ENCODE measurements around the gene VPS45. TPM values are rescaled to one million over a fixed set of nuclear protein-coding genes. Genes with fewer than 3 reads are reported as not detected.

VPS45 gene
- total and polyA plus RNA-seq, 12 donors: 36.5 to 78.9 (median 55.1) TPM

DNA sequence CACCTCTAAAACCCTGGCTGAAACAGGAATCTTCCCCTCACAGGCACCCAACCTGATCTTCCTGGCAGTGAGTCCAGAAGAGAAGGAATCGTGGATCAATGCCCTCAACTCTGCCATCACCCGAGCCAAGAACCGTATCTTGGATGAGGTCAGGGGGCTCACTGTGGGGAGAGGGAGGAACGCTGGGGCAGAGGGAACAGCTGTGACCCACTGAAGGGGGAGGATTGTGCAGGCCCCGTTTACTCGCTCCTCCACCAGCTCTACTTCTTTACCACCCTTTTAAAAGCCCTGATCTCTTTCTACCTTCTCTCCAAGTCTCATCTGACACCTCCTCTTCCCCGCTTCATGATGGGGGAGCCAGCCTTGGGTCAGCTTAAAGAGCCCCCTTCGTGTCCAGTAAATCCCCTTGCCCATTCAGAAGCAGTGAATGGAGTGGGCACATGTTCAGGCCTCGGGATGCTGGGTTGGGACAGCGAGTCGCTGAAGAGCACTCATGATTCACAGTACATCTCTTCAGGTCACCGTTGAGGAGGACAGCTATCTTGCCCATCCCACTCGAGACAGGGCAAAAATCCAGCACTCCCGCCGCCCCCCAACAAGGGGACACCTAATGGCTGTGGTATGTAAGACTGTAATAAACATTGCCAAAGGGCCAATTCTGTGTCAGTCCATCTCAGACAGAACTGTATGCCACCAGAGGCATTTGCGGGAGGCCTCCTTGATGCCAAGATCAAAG, 89.5 kb downstream of the VPS45 start:
- H3K27ac ChIP-seq: peak overlapping the region in 3 of 5 donors; percentile 56 to 95 (median 78)
- peaks cover 0 to 56% of the 10 kb centered on the region in 2 donors for H3K36me3 ChIP-seq (replicated peaks in 1 of 2)
- H3K27me3 ChIP-seq: no peaks in the 10 kb centered on the region
- no peak for TF ChIP-seq POLR2A (IDR thresholded peaks at IDR 0.05)
- TF ChIP-seq, protein P1, sequence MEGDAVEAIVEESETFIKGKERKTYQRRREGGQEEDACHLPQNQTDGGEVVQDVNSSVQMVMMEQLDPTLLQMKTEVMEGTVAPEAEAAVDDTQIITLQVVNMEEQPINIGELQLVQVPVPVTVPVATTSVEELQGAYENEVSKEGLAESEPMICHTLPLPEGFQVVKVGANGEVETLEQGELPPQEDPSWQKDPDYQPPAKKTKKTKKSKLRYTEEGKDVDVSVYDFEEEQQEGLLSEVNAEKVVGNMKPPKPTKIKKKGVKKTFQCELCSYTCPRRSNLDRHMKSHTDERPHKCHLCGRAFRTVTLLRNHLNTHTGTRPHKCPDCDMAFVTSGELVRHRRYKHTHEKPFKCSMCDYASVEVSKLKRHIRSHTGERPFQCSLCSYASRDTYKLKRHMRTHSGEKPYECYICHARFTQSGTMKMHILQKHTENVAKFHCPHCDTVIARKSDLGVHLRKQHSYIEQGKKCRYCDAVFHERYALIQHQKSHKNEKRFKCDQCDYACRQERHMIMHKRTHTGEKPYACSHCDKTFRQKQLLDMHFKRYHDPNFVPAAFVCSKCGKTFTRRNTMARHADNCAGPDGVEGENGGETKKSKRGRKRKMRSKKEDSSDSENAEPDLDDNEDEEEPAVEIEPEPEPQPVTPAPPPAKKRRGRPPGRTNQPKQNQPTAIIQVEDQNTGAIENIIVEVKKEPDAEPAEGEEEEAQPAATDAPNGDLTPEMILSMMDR (IDR thresholded peaks at IDR 0.05): no peak
- 64 to 82% (median 74%) methylated on average over 15 to 16 of the region's 16 CpGs for WGBS, 4 donors
- no peaks in the 10 kb centered on the region for H3K9me3 ChIP-seq (replicated peaks in 1 of 3)
- no peak overlapping the region for H3K4me3 ChIP-seq
- peak in 1 of 7 donors; percentile 34 for DNase-seq
- peaks cover 38 to 72% of the 10 kb centered on the region in 2 donors for H3K4me1 ChIP-seq (replicated peaks in 1 of 2)
- intact Hi-C loops (cut with DNase I): no loop called here

DNA sequence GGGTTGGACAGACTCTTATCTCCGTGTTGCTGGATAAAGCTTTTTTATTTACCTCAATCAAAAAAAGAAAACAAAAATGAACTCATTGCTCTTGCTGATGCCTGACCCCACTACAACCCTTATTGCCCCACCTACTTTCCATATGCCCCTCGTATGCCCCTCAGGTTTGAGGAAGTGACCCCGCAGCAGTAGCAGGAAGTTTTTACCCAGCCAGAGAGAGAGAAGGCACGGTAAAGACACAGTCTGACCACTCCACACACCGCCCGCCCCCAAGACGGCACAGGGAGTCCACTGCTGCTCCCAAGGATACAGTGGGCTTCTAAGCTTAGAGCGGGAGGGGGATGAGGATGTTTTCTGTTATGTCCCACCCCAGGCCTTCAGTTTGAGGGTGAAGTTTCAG, 92.0 kb downstream of the VPS45 start:
- peaks cover 36 to 61% of the 10 kb centered on the region in 2 donors for H3K4me1 ChIP-seq (replicated peaks in 1 of 2)
- H3K4me3 ChIP-seq: peak overlapping the region in 1 of 4 donors; percentile 9
- H3K27ac ChIP-seq: peak overlapping the region in 4 of 5 donors; percentile 63 to 95 (median 84)
- 22 to 39% (median 27%) methylated on average over 4 to 8 of the region's 8 CpGs for WGBS, 4 donors
- no peaks in the 10 kb centered on the region for H3K27me3 ChIP-seq
- intact Hi-C loops (cut with DNase I): no loop called here
- DNase-seq: peak in 6 of 7 donors; percentile 29 to 51 (median 36)
- peaks cover 0 to 48% of the 10 kb centered on the region in 2 donors for H3K36me3 ChIP-seq (replicated peaks in 1 of 2)
- TF ChIP-seq POLR2A (IDR thresholded peaks at IDR 0.05): peak in 1 of 2 donors; percentile 7
- TF ChIP-seq, protein P1 (IDR thresholded peaks at IDR 0.05): no peak
- H3K9me3 ChIP-seq (replicated peaks in 1 of 3): no peaks in the 10 kb centered on the region

DNA sequence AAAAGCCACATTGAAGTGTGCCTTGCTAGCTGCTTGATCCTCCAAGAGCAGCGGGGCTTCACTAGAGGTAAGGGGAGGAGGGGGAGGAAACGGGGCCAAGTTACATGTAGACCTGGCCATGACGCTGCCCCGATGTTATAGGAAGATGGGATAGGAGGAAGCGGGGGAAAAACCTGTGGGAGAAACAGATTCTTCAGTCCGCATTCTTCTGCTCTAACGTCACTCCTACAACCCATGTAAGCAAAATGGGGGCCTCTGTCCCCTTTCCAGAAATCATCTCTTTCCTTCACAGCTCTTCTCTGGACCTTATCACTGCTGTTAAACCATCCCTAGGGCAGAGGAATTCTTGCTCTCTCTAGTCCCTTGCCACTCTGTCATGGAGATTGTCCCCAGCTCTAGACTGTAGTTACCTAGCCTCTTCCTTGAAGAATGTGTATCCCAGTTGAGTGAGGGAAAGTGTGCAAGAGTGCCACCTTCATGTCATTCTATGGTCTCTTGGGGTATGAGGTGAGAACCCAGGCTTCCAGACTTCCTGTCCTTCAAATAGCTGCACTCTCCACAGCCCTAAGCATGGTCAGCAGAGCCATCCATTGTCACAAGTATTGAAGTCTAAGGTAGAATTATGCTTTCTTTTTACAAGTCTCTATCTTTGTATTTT, 93.5 kb downstream of the VPS45 start:
- H3K27me3 ChIP-seq: no peaks in the 10 kb centered on the region
- no peaks in the 10 kb centered on the region for H3K9me3 ChIP-seq (replicated peaks in 1 of 3)
- DNase-seq: no peak
- peaks cover 36 to 63% of the 10 kb centered on the region in 2 donors for H3K4me1 ChIP-seq (replicated peaks in 1 of 2)
- intact Hi-C loops (cut with DNase I): no loop called here
- no peak for TF ChIP-seq POLR2A (IDR thresholded peaks at IDR 0.05)
- TF ChIP-seq, protein P1 (IDR thresholded peaks at IDR 0.05): no peak
- H3K4me3 ChIP-seq: no peak overlapping the region
- peak overlapping the region in 4 of 5 donors; percentile 19 to 96 (median 92) for H3K27ac ChIP-seq
- peaks cover 0 to 33% of the 10 kb centered on the region in 2 donors for H3K36me3 ChIP-seq (replicated peaks in 1 of 2)
- WGBS, 4 donors: 59 to 85% (median 77%) methylated on average over 7 of the region's 7 CpGs

DNA sequence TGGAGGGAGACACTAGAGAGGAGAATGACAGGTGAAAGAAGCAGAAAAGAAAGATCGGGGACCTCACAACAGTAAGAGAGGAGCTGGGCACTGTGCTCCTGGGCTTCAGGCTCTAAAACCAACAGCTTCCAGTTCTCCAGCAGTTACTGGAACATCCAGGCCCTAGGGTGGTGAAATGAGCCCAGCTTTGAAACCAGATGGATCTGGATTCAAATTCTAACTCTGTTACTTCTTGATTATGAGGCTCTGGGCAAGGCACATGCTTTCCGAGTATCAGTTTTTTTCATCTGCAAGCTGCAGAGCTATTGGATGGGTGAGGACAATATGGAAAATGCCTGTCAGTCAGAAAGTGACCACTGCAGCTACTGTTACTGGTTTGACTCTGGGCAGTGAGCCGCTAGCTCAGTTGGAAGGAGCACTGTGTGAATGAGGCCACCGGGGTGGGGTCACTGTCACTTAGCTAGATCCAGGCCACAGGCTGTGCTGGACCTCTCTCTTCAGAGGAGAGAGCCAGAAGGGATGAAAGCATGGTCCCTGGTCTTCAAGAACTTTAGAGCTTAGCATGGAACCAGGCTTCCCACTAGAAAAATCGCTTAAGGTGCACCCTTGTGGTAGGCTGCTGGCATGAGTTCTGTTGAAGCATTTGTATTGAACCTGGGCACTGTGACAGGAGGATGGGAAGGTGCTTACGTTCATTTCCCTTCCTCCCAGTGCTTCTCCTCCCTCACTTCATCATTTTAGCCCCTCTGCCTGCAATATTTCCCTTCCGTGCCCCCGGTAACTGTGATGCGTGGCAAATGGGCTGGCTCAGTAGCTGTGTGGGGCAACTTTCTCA, 94.4 kb downstream of the VPS45 start:
- peaks cover 36 to 63% of the 10 kb centered on the region in 2 donors for H3K4me1 ChIP-seq (replicated peaks in 1 of 2)

More for the DNA sequence above, 94.4 kb downstream of the VPS45 start:
- WGBS, 4 donors: 73 to 80% (median 78%) methylated on average over 8 to 9 of the region's 9 CpGs
- DNase-seq: no peak
- Histone ChIP-seq H3K36me3 (replicated peaks in 1 of 2) (peaks cover 0 to 24% of the 10 kb centered on the region in 2 donors), H3K9me3 (replicated peaks in 1 of 3) (no peaks in the 10 kb centered on the region), H3K27me3 (no peaks in the 10 kb centered on the region), H3K4me3 (no peak overlapping the region), H3K27ac (peak overlapping the region in 4 of 5 donors; percentile 83 to 96 (median 92))
- intact Hi-C loops (cut with DNase I): no loop called here
- TF ChIP-seq, protein P1 (IDR thresholded peaks at IDR 0.05): no peak
- TF ChIP-seq POLR2A (IDR thresholded peaks at IDR 0.05): no peak
